Suprapubic skin (tissue), 3 donors: ENCODE data around the gene SARS2.

Source experiments
- CTCF ChIP-seq, 2 donors: fragments of 200-600 bp in 1 of 2; fragments of 450-650 bp in 1 of 2; sonication (generic) in 1 of 2; IDR thresholded peaks; one replicate each; pipeline ENCODE4 v1.5.1; 2016 to 2019; ENCODE audit warnings: antibody characterized with exemption in 2 of 2, mild to moderate bottlenecking in 1 of 2, moderate library complexity in 1 of 2
- EP300 ChIP-seq: sonication (generic); formaldehyde crosslinking; IDR thresholded peaks from one replicate; pipeline ENCODE4 v1.6.1; 2017; ENCODE audit warnings: antibody characterized with exemption
- POLR2A ChIP-seq, 2 donors: fragments of 450-650 bp; IDR thresholded peaks; one replicate each; pipeline ENCODE4 v1.6.1; 2017; ENCODE audit warnings: antibody characterized with exemption in 2 of 2, mild to moderate bottlenecking in 2 of 2, moderate library complexity in 2 of 2

- no peak for TF ChIP-seq CTCF (IDR thresholded peaks at IDR 0.05)
- no peak for TF ChIP-seq POLR2A (IDR thresholded peaks at IDR 0.05)
- TF ChIP-seq EP300 = no peak
These were observed 11.4 kb upstream of the SARS2 start for GRCh38 chr19:38941979-38942378.
